ENCODE measurements around the gene SEMA3G. TPM values are rescaled to one million over a fixed set of nuclear protein-coding genes. Genes with fewer than 3 reads are reported as not detected.
A peak's percentile ranks its signal among the peaks of the same experiment; 100 is the strongest.

Gene SEMA3G
- total RNA-seq, 2 experiments from 2014 or later: 0.34 to 0.69 TPM

- no peaks in the 10 kb centered on the region for H3K9me3 Mint-ChIP-seq
- peaks cover 17% of the 10 kb centered on the region for H3K36me3 Mint-ChIP-seq (ENCODE audit: low read depth)
- H3K27me3 Mint-ChIP-seq: no peaks in the 10 kb centered on the region
- H3K36me3 ChIP-seq (ENCODE audit: insufficient read depth, low read length): no peaks in the 10 kb centered on the region
- no peak overlapping the region for H3K4me3 Mint-ChIP-seq
- H3K27me3 ChIP-seq (ENCODE audit: control insufficient read depth in 1 of 2, insufficient read depth in 2 of 2, low read length in 2 of 2): no peaks in the 10 kb centered on the region
- no peak for DNase-seq
- H3K4me1 Mint-ChIP-seq (ENCODE audit: low read depth): peaks cover 31% of the 10 kb centered on the region
- ChIA-PET POLR2A (no interaction called here), CTCF (no interaction called here)
- no peak overlapping the region for H3K27ac ChIP-seq (ENCODE audit: low read depth in 1 of 2, low read length in 2 of 2)
- intact Hi-C loops (cut with DNase I, micrococcal nuclease): no loop called here
- no peak overlapping the region for H3K4me3 ChIP-seq (ENCODE audit: low read length)
- no peak for ATAC-seq (ENCODE audit: poor library complexity)
- H3K9me3 ChIP-seq (ENCODE audit: control insufficient read depth in 1 of 2, insufficient read depth in 1 of 2, low read length in 2 of 2): no peaks in the 10 kb centered on the region
- TF ChIP-seq, protein P1, sequence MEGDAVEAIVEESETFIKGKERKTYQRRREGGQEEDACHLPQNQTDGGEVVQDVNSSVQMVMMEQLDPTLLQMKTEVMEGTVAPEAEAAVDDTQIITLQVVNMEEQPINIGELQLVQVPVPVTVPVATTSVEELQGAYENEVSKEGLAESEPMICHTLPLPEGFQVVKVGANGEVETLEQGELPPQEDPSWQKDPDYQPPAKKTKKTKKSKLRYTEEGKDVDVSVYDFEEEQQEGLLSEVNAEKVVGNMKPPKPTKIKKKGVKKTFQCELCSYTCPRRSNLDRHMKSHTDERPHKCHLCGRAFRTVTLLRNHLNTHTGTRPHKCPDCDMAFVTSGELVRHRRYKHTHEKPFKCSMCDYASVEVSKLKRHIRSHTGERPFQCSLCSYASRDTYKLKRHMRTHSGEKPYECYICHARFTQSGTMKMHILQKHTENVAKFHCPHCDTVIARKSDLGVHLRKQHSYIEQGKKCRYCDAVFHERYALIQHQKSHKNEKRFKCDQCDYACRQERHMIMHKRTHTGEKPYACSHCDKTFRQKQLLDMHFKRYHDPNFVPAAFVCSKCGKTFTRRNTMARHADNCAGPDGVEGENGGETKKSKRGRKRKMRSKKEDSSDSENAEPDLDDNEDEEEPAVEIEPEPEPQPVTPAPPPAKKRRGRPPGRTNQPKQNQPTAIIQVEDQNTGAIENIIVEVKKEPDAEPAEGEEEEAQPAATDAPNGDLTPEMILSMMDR (IDR thresholded peaks at IDR 0.05): no peak
- peak overlapping the region; percentile 33 for H3K27ac Mint-ChIP-seq
- peaks cover 42% of the 10 kb centered on the region for H3K4me1 ChIP-seq (ENCODE audit: insufficient read depth, low read length)
Measured at GRCh38 chr3:52452126-52452525, 7.2 kb upstream of the SEMA3G start.

DNA sequence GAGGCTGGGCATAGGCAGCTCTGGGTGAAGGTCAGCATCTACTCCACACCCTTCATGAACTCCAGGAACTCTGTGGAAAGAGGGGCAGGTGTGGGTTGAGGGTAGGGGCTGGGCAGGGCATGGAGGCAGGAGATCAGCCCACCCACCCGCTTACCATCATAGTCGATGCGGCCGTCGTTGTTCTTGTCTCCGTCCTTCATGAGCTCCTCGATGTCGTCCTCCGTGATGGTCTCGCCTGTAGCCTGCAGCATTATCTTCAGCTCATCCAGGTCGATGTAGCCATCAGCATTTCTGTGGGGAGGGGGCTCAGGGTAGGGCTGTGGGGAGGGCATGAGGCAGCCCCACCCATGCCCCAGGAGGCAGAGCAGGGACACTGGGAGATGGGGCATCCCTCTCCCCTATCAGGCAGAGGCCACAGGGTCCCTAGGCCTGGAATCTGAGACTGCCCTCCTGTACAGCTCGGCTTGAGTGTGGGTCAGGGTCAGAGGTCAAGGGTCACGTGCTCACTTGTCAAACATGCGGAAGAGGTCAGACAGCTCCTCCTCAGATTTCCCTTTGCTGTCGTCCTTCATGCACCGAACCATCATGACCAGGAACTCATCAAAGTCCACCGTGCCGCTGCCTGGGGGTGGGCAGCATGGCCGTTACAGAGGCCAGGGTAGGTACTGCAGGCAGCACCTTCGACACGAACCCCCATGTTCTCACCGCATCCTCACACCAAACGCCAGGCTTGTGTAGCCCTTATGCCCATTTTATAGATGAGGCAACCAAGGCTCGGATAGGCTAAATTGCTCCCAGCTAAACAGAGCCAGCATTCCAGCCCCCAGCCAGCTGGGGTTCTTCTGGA is 6.6 kb upstream of the SEMA3G start:
- DNase-seq (no peak), ATAC-seq (ENCODE audit: poor library complexity) (no peak)
- TF ChIP-seq, protein P1 (IDR thresholded peaks at IDR 0.05): no peak
- H3K9me3 Mint-ChIP-seq: no peaks in the 10 kb centered on the region
- no peak overlapping the region for H3K4me3 ChIP-seq (ENCODE audit: low read length)
- ChIA-PET POLR2A (no interaction called here), CTCF (no interaction called here)
- peaks cover 15% of the 10 kb centered on the region for H3K36me3 Mint-ChIP-seq (ENCODE audit: low read depth)
- peak overlapping the region; percentile 33 for H3K27ac Mint-ChIP-seq
- H3K36me3 ChIP-seq (ENCODE audit: insufficient read depth, low read length): no peaks in the 10 kb centered on the region
- H3K27me3 ChIP-seq (ENCODE audit: control insufficient read depth in 1 of 2, insufficient read depth in 2 of 2, low read length in 2 of 2): no peaks in the 10 kb centered on the region
- no peaks in the 10 kb centered on the region for H3K27me3 Mint-ChIP-seq
- H3K27ac ChIP-seq (ENCODE audit: low read depth in 1 of 2, low read length in 2 of 2): no peak overlapping the region
- H3K4me3 Mint-ChIP-seq: peak overlapping the region; percentile 25
- intact Hi-C loops (cut with DNase I, micrococcal nuclease): no loop called here
- H3K9me3 ChIP-seq (ENCODE audit: control insufficient read depth in 1 of 2, insufficient read depth in 1 of 2, low read length in 2 of 2): no peaks in the 10 kb centered on the region
- peaks cover 40% of the 10 kb centered on the region for H3K4me1 ChIP-seq (ENCODE audit: insufficient read depth, low read length)
- peaks cover 28% of the 10 kb centered on the region for H3K4me1 Mint-ChIP-seq (ENCODE audit: low read depth)

- Mint-ChIP-seq H3K4me1 (ENCODE audit: low read depth) (peaks cover 23% of the 10 kb centered on the region), H3K27me3 (no peaks in the 10 kb centered on the region), H3K4me3 (no peak overlapping the region), H3K27ac (peak overlapping the region; percentile 11), H3K9me3 (no peaks in the 10 kb centered on the region), H3K36me3 (ENCODE audit: low read depth) (peaks cover 7% of the 10 kb centered on the region)
- TF ChIP-seq, protein P1 (IDR thresholded peaks at IDR 0.05): no peak
- CTCF ChIA-PET: interaction anchor here (0.9 kb wide), 1 partner anchor 38 kb away, joined by 4 read pairs; no protein-coding TSS in a partner anchor
- intact Hi-C loops (cut with DNase I, micrococcal nuclease): no loop called here
- Histone ChIP-seq H3K4me3 (ENCODE audit: low read length) (no peak overlapping the region), H3K4me1 (ENCODE audit: insufficient read depth, low read length) (peaks cover 34% of the 10 kb centered on the region), H3K36me3 (ENCODE audit: insufficient read depth, low read length) (no peaks in the 10 kb centered on the region), H3K9me3 (ENCODE audit: control insufficient read depth in 1 of 2, insufficient read depth in 1 of 2, low read length in 2 of 2) (no peaks in the 10 kb centered on the region), H3K27me3 (ENCODE audit: control insufficient read depth in 1 of 2, insufficient read depth in 2 of 2, low read length in 2 of 2) (no peaks in the 10 kb centered on the region), H3K27ac (ENCODE audit: low read depth in 1 of 2, low read length in 2 of 2) (no peak overlapping the region)
- ATAC-seq (ENCODE audit: poor library complexity) (no peak), DNase-seq (no peak)
- POLR2A ChIA-PET: interaction anchor here (0.9 kb wide), 1 partner anchor 455 kb away, joined by 4 read pairs; the partner anchor contains the start of gene RPL29
Measured at GRCh38 chr3:52450489-52451236, 5.8 kb upstream of the SEMA3G start.

Measured in CD4-positive, alpha-beta T cell (primary cell).